Amniotic stem cell (primary cell): ENCODE results near the gene PSMG1.
"Not testable (repeated sequence)": the region's sequence is repeated elsewhere in the genome, so short reads cannot be mapped to it uniquely, and the experiment has no call there.

Source experiments
- DNase-seq: peaks from one replicate; lab custom pipeline; 2025; lab: John Stamatoyannopoulos, UW

PSMG1 gene

DNA sequence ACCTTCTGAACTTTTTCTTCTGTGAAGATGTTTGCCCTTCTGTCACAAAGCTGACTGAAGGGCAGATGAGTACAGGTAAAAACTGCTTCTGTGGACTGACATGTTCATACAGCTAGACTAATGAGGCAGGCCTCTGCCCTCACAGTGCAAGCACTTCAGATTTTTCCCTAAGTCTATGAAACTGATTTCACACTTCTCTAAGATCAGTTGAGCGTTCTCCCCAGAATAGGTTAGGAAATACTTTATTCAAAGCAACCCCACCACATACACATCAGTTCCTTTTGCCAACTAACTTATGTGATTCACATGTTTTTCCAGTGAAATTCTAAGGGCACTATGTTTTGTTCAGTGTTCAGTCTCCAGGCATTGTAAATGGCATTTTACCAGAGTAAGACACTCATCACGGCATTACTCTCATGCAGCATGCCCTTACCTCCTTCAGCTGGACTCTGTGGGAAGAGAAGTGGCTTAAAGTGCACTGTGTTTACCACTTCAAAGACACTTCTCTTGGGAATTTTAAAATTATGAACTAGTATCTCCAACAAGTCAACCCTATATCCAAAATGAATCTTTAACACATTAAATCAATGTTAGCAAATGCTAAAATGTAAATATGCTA is 5.4 kb upstream of the PSMG1 start:
- no peak for DNase-seq

DNA sequence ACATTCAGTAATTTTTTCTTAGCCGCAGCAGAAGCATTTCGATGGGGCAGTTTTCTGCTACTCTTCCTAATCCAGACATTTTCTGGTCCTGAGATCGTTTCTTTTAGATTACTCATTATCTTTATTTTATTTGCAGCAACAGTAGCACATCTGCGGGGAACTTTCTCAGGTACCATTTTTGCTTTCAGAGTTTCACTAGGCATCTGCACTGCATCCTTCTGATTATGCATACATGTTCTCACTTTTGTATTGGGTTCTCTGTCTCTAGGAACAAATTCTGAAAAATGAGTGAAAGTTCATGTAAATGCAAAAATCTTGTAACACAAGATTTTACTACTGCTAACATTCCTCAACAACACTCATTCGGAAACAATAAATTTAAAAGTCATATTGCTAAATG is 3.9 kb upstream of the PSMG1 start:
- DNase-seq, result no peak

DNA sequence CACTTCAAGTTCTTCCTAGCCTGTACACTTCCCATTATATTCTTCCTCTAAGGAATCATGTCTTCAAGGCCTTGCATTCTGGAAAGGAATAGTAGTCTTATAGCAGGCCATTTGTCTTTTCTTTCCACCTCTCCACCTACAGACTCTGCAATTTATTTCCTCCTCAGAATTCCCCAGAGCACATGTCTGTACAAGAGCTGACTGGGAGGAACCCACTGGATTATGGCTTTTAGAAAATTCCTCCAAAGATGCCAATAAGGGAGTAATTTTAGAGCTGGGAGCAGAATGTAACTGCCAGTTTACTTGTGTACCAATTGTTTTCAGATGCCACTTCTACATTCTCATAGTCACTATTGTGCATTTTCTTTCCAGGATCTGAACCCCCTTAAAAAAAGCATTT is 3.4 kb upstream of the PSMG1 start:
- no peak for DNase-seq

DNA sequence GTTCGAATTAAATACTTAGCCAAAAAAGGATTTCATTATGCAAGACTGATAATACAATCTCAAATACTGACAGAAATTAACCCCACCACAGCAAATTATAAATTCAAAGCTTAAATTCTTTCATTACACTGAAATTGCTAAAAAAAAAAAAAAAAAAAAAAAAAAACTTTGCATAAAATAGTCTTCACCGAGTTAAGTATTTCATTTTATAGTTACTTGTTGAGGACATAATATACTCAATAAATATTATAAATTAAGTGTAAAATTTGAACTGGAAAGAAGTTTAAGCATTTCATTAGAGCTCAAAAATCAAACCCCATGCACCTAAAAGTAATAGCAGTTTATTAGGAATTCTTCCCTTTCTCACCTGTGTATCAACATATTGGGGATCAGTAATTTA is 1.9 kb upstream of the PSMG1 start:
- DNase-seq, result no peak

DNA sequence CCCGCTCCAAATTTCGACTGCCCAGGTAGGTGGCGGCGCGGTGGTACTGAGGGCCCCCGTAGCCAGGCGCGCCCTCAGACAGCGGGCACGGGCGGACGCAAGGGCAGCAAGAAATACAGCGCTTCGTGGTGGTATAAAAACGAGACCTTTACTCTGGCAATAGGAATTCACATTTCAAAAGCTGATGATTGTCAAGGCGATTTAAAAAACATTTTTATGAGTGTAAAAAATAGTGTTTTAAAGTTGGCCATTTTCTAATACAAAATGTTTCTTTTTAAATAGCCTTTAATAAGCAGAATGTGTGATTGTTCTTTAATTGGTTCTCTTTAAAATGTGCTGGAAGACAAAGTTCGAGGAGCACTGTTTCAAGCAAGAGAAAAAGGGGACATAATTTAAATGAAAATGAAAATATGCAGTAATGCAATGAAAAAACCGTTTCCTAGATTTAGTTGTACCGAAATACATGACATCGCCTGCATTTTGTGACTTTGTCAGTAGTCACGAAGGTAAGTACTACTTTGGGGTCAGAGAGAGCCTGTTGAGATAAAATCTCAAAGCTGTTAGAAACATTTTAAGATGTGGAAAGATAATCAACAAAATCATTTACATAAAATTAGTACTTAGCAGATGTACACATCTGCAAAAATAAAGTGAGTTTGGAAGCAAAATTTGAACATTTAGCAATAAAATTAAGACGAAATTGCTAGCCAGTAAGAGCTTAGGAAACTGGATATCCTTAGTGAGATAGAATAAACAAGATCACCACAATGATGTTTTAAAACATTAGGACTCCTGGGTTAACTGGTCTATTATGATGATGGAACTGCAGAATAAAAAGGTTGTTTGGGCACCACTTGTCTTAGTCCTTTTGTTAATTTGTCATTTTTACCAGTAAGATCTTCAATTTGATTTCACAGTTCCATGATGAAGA is 1.1 kb upstream of the PSMG1 start:
- no peak for DNase-seq

DNA sequence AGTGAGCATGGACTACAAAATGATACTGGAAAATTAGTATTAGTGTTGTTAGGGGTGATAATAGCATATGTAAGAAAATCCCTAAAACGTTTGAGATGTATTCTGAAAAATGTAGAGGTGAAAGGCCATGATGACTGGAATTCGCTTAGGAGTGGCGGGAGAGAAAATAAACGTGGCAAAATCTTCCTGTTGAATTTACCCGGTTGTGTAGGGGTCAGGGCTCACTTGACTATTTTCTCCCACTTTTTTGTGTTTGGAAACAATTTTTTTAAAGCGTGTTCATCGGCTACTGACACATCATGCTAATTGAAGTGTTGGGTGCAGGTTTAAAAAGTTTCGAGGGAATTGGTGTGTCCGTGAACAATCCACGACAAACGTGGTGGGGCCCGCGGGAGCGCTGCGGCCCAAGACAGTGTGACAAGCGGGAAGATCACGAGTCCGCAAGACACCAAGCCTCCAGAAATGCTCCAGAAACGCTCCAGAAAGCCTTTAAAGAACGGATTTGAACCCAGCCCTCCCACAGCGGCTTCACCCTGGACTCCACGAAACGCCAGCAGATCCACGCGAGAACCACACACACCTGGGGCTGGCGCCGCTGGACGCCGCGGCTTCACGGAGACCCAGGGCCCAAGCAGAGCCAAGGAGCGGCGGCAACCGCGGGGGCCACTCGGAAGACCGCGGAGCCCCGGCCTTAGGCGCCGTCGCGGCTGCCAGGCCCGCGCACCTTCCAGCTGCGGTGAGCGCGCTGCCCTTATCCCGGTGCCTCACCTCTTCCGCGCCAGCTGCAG is 573 bp downstream of the PSMG1 start:
- DNase-seq, result no peak

DNA sequence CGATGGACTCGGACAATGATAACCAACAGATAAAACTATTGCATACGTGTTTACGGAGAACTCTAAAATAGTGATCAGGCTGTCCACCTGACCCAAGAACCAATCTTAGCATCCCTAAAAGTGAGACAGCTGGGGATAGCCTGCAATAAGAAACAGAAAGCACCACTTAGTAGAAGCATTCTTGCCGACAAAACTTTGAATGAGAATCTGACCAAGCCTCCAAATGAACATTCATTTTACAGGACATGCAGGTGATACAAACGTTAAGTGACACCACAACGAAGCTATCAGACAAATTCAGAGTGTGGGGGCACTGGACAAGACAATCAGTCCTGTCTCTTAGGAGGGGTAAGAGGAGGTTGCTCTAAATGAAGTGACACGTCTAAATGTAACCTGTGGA is 1.2 kb downstream of the PSMG1 start:
- no peak for DNase-seq

DNA sequence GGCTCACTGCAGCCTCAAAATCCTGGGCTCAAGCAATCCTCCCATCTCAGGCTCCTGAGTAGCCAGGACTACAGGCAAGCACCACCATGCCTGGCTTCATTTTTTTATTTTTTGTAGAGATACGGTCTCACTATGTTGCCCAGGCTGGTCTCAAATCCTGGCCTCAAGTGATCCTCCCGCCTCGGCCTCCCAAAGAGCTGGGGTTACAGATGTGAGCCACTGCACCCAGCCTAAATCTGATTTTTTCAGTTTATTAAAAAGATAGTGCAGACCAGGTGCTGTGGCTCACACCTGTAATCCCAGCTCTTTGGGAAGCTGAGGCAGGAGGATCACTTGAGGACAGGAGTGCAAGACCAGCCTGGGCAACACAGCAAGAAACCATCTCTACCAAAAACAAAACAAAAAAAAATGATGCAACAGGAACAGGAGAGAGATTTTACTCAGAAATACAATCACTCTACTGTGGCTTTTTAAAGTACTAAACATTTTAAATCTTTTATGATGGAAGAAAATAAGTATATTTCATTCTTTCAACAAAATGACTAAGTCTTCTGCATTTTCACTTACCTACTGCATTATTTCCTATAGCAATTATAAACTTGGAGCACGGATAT is 1.9 kb downstream of the PSMG1 start:
- DNase-seq, result no peak

DNA sequence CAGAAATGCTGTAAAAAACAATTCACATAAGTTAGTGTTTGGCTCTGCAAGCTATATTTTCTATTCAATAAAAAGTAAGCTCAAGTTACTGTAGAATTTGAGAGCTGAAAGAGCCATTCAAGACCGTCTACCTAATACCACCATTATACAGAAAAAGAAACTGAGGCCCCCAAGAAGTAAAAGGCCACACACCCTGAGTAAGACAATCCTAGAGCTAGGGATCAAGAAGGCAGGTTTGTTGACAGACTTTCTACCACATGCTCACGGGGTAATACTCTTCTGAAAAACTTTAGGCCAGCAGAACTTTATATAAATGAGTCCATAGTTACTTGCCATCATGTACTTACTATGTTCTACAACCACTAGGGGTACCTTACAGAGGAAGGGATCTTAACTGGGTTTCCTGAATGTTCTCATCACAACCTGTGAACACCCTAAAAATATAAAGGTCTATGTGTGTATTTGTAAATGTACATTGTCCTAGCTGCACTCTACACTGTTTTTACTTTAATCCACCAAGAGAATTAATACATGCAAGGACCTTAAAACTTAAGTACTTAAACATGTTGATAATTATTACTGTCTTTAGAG is 2.7 kb downstream of the PSMG1 start:
- DNase-seq, result no peak

DNA sequence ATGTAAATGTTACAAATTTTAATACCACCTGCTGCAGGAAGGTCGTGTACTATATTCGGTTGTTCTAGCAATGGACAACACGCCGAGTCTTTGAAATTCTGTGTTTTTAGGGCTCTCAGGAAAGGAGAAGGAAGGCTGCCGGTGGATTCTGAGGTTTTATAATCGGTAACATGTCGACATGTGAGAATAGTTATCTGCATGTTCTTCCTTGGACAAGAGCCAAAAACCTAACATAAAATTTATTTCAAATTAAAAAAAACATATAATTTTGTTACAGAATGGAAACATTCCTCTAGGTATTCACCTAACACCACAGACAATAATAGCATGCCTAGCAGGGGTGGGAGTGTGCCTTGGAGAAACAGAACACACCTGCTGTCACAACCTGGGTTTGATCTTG is 4.8 kb downstream of the PSMG1 start:
- no peak for DNase-seq

DNA sequence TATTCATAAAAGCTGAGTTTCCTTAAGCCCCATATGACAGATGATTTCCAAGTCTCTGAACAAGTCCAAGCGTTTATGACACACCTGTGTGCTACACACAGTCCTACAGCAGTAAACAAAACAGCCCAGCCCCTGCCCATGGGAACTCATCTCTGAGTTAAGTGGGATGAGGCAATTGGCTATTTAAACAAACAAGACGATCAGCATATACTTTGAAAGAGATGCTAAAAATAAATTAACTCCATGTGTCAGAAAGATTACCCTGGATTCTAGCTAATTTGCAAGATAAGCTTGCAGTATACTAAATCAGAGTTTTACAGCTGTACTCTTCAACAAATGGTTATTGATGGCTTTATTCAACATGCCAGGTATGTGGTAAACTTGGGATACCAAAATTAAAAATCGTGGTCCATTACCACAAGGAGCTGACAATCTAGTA is 7.0 kb downstream of the PSMG1 start:
- DNase-seq, result no peak

DNA sequence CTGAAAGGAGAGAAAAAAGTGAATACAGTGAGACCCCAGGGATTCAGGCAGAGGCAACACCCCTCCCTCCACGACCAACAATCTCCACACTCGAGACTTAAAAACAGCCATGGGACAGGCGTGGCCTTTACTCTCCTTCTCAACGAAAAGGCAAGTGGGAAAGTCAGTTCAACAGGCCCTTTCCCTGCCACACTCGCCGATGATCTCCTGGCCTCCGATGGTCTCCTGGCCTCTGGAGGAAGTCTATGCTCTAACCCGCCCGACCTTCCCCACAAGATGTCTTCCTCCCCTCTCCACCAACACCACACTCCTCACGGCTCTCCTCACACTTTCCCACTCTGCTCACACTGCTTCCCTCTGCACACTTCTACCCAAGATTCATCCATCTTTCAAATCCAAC is 7.6 kb downstream of the PSMG1 start:
- no peak for DNase-seq

DNA sequence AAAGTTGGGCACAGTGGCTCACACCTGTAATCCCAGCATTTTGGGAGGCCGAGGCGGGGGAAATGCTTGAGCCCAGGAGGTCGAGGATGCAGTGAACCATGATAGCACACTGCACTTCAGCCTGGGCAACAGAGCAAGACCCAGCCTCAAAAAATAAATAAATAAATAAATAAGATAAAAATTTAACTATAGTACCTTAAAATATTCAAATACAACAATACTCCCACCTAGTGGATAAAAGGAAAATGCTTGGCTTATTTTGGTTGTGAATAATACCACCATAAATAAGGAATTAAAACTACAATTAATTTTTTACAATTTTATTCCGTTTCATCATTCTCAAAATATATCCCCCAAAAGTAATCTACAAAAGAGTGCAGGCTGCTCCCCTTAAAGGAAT is 8.1 kb downstream of the PSMG1 start:
- DNase-seq, result no peak

DNA sequence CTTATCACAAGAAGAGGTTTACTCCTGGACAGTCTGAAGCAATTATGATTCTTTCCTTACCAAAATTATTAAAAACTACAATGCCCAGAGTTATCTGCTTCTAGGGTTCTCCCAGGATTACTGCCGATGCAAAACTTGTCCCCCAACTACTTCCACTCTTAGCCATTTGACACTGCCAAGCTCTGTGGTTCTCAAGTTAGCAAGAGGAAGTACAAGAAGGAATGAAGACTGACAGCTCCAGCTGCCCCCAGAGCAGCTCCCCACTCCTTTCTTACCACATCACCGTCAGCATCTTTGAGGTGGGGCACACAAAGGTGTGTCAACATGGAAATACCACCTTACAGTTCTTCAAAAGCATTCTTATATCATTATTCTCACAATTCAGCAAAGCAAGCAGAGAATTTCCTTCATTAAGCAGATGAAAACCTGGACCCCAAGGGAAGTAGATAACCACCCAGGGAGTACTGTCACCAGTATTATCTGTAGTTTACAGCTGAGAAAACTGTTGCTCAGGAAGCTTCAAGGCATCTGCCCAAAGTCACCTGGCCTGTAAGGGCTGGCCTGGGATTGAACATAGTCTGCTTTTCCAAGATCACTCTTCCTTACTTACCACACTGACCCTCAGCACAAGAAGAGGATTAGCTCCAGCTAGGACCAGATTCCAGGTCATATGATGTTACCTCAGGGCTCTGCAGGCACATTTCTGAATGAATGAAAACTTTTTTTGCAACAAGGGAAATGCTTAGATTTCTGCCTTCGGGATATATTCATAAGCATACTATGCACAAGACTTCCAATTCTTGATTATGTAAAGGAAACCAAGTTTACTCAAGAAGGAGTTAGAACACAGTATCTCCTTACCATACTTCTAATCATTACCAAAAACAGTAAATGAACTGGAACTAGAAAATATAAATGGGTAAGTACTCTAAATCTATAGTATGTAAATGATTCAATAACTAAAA is 9.3 kb downstream of the PSMG1 start:
- DNase-seq, result no peak

DNA sequence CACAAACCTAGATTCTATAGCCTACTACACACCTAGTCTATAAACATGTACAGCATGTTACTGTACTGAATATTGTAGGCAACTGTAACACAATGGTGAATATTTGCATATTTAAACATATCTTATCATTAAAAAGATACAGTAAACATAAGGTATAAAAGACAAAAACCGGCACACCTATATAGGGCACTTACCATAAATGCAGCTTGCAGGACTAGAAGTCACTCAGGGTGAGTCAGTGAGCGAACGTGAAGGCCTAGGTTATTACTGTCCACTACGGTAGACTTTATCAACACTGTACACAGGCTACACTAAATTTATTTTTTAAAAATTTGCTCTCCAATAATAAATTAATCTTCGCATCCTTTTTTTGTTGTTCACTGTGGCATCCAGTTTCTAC is 13.3 kb downstream of the PSMG1 start:
- DNase-seq, result no peak

DNA sequence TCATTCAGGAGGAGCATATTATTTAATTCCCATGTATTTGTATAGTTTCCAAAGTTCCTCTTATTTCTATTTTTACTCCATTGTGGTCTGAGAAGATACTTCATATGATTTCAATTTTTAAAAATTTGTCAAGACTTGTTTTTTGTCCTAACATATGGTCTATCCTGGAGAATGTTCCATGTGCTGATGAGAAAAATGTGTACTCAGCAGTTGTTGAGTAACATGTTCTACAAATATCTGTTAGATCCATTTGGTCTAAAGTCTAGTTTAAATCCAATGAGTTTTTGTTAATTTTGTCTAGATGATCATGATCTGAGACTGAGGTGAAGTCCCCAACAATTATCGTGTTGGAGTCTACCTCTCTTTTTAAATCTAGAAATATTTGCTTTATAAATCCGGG is 14.5 kb downstream of the PSMG1 start:
- DNase-seq, result no peak

DNA sequence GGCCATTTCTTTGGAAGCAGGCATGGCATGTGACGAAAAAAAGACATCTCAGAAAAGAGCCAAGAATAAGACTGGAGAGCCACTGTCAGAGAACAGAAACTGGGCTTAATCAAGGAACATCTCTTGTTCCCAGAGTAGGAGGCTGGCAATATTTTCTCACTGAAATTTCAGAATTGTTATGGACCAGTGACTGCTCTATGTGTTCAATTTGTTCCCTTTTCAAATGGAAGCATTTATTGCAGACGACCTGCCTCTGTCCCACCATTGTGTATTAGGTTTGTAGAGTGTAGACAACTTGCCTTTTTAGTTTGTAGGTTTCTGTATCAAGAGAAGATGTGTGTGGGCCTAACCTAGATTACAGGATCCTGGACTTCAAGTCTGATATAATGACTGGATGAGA is 18.7 kb downstream of the PSMG1 start:
- DNase-seq, result no peak

DNA sequence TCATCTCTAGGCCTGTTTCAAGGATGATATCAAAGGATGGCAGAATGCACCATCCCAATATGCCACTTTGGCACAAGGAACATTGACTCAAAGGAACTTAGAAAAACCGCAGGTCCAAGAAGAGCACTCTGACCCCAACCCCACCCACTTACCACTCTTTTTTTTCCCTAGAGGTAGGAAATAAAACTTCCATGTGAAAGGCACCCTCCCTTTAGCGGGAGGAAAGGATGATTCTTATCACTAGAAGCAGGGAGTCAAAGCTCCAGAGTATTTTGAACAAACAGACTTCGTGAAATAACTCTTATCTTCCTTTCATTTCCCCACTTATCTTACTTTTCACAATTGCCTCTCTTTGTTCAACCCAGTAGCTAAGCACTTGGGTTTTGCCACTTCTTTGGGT is 22.2 kb downstream of the PSMG1 start:
- DNase-seq, result no peak

DNA sequence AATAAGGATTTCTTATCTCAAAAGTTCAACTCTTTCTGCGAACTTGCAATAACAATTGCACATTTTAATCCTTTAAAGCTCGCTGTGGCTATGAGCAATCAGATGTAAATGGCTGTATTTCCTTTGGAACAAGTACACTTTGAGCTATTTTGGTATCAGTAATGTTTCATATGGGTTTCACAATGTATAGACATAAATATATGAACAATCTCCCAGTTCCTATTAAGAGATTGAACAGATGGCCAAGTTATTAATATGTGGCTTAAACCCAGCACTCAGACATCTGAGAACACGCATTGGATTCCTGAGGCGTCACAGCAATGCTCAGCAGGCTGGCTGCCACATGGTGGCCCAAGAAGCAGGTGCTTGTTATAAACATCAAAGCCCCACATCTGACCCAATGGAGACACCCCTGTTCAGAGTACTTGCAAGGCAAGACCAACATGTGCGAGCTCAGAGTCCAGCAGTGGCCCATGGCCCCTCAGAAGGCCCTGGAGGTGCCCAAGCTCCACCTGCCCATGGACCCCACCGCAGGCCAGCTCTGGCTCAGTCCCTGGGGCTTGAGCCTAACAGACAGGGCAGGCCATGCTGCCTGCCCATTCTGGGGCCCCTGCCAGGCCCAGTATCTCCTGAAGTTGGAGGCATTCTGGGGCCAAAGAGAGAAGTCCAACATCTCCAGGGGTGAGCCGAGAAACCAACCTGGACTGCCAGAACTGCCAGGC is 23.7 kb downstream of the PSMG1 start:
- no peak for DNase-seq

DNA sequence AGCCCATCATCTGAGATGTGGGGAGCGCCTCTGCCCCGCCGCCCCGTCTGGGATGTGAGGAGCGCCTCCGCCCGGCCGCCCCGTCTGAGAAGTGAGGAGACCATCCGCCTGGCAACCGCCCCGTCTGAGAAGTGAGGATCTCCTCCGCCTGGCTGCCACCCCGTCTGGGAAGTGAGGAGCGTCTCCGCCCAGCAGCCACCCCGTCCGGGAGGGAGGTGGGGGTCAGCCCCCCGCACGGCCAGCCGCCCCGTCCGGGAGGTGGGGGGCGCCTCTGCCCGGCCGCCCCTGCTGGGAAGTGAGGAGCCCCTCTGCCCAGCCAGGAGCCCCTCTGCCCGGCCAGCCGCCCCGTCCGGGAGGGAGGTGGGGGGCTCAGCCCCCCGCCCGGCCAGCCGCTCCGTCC is 26.0 kb downstream of the PSMG1 start:
- not testable (repeated sequence) for DNase-seq
